ENCODE results near the gene ZNF503. TPM values are rescaled to one million over a fixed set of nuclear protein-coding genes. Genes with fewer than 3 reads are reported as not detected.

The ZNF503 gene
- total RNA-seq, 1 donor from 2014 or later = 38.5 TPM

DNA sequence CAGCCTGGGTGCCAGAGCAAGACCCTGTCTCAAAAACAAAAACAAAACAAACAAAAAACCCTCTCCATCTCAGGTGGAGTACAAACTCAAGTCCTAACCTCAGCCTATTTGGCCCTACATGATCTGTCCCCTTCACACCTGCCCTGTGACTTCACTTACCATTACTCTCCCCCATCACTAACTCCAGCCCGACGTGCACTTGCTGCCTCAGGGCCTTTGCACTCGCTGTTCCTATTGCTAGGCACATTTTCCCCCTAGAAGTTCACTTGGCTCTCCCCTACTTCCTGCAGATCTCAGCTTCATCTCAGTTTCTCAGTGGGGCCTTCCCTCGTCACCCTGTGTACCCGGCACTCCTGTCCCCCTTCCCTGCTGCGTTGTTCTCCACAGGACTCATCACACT, 21.3 kb upstream of the ZNF503 start:
- H3K27me3 Mint-ChIP-seq (ENCODE audit: unreplicated experiment) = peaks cover 37% of the 10 kb centered on the region
- no peak overlapping the region for H3K27ac Mint-ChIP-seq (ENCODE audit: unreplicated experiment)
- no peak overlapping the region for H3K4me3 Mint-ChIP-seq (ENCODE audit: unreplicated experiment)
- no peak for DNase-seq (ENCODE audit: extremely low spot score, unreplicated experiment)
- no peaks in the 10 kb centered on the region for H3K9me3 Mint-ChIP-seq (ENCODE audit: unreplicated experiment)
- H3K4me1 Mint-ChIP-seq (ENCODE audit: unreplicated experiment) = no peaks in the 10 kb centered on the region
- no peaks in the 10 kb centered on the region for H3K36me3 Mint-ChIP-seq (ENCODE audit: unreplicated experiment)
- TF ChIP-seq, protein P1, sequence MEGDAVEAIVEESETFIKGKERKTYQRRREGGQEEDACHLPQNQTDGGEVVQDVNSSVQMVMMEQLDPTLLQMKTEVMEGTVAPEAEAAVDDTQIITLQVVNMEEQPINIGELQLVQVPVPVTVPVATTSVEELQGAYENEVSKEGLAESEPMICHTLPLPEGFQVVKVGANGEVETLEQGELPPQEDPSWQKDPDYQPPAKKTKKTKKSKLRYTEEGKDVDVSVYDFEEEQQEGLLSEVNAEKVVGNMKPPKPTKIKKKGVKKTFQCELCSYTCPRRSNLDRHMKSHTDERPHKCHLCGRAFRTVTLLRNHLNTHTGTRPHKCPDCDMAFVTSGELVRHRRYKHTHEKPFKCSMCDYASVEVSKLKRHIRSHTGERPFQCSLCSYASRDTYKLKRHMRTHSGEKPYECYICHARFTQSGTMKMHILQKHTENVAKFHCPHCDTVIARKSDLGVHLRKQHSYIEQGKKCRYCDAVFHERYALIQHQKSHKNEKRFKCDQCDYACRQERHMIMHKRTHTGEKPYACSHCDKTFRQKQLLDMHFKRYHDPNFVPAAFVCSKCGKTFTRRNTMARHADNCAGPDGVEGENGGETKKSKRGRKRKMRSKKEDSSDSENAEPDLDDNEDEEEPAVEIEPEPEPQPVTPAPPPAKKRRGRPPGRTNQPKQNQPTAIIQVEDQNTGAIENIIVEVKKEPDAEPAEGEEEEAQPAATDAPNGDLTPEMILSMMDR (IDR thresholded peaks at IDR 0.05) = no peak

DNA sequence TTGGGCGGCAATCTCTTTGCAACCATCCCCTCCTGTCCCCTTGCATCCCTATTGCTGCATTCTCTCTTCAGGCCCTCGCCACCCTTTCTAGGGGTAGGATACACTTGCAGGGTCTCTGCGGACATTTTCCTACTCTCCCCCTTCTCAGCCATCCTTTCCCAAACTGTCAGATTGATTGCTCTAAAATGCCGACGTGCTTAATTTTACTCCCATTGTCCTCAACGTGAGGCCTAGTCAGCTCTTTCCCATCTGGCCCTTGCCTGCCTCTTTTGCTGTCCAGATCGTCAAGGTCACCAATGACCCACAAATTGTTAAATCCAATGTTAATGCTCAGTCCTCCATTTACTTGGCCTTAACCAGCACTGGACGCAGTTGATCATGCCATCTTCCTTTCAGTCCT, 17.1 kb upstream of the ZNF503 start:
- Mint-ChIP-seq H3K27ac (ENCODE audit: unreplicated experiment) (no peak overlapping the region), H3K27me3 (ENCODE audit: unreplicated experiment) (peaks cover 66% of the 10 kb centered on the region), H3K4me3 (ENCODE audit: unreplicated experiment) (no peak overlapping the region)

DNA sequence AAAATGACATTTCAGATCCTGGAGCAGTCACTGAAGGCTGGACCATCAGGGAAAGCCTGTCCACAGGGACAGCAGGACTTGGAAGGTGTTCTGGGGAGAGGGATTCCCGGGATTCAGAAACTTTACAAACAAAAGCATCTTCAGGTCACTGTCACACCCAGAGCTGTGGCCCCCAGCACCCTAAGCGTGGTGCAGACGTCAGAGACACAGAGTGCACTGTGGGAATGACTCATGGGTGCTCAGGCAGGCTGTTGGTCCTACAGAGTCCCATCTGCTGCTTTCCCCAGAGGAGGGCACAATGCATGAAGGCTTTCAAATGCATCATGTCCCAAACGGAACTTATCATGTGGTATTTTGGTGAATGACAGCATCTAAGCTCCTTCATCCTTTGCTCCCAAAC, 16.7 kb upstream of the ZNF503 start:
- Mint-ChIP-seq H3K4me1 (ENCODE audit: unreplicated experiment) (no peaks in the 10 kb centered on the region), H3K27ac (ENCODE audit: unreplicated experiment) (no peak overlapping the region), H3K9me3 (ENCODE audit: unreplicated experiment) (no peaks in the 10 kb centered on the region), H3K27me3 (ENCODE audit: unreplicated experiment) (peaks cover 71% of the 10 kb centered on the region), H3K4me3 (ENCODE audit: unreplicated experiment) (no peak overlapping the region), H3K36me3 (ENCODE audit: unreplicated experiment) (no peaks in the 10 kb centered on the region)
- DNase-seq (ENCODE audit: extremely low spot score, unreplicated experiment) = no peak
- TF ChIP-seq, protein P1 (IDR thresholded peaks at IDR 0.05) = no peak

More for the DNA sequence above, 17.1 kb upstream of the ZNF503 start:
- H3K36me3 Mint-ChIP-seq (ENCODE audit: unreplicated experiment) = no peaks in the 10 kb centered on the region
- TF ChIP-seq, protein P1 (IDR thresholded peaks at IDR 0.05) = no peak
- DNase-seq (ENCODE audit: extremely low spot score, unreplicated experiment) = no peak
- H3K9me3 Mint-ChIP-seq (ENCODE audit: unreplicated experiment) = no peaks in the 10 kb centered on the region
- H3K4me1 Mint-ChIP-seq (ENCODE audit: unreplicated experiment) = no peaks in the 10 kb centered on the region

DNA sequence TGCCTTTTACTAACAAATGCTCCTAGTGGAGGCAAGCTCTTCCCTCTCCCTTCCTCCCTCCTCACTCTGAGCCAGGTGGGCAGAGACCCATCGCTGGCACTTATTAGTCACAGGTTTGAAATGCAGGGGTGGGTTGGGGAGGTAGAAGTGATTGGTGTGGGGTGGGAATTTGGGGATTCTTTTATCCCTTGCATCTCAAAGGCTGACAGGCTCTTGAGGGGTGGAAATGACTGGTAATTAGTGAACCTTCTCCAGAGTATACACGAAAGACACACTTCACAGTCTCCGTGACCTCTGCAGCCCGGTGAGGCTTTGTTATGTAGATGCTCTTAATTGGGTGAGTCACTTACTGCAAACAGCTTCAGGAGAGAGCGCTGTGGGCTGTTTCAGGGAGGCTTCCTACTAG, 16.0 kb upstream of the ZNF503 start:
- Mint-ChIP-seq H3K36me3 (ENCODE audit: unreplicated experiment) (no peaks in the 10 kb centered on the region), H3K4me3 (ENCODE audit: unreplicated experiment) (no peak overlapping the region), H3K27me3 (ENCODE audit: unreplicated experiment) (peaks cover 74% of the 10 kb centered on the region), H3K4me1 (ENCODE audit: unreplicated experiment) (no peaks in the 10 kb centered on the region), H3K27ac (ENCODE audit: unreplicated experiment) (no peak overlapping the region), H3K9me3 (ENCODE audit: unreplicated experiment) (no peaks in the 10 kb centered on the region)
- no peak for DNase-seq (ENCODE audit: extremely low spot score, unreplicated experiment)
- TF ChIP-seq, protein P1 (IDR thresholded peaks at IDR 0.05) = no peak

DNA sequence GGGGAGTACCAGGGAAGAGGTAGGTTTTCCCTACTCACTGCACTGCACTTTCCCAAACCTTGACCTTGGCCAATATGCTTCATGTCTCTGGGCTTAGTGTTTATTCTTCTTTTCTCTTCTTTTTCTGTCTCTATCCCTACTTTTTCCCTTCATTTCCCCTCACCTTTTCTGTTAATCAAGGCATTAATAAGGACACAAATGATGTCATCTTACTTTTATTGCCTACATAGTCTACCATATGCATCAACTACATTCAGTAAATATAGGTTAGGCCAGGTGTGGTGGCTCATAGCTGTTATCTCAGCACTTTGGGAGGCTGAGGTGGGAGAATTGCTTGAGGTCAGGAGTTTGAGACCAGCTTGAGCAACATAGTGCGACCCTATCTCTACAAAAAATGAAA, 13.0 kb upstream of the ZNF503 start:
- H3K4me3 Mint-ChIP-seq (ENCODE audit: unreplicated experiment) = no peak overlapping the region
- H3K27me3 Mint-ChIP-seq (ENCODE audit: unreplicated experiment) = peaks cover 91% of the 10 kb centered on the region
- H3K9me3 Mint-ChIP-seq (ENCODE audit: unreplicated experiment) = no peaks in the 10 kb centered on the region
- no peak overlapping the region for H3K27ac Mint-ChIP-seq (ENCODE audit: unreplicated experiment)
- TF ChIP-seq, protein P1 (IDR thresholded peaks at IDR 0.05) = no peak
- no peaks in the 10 kb centered on the region for H3K36me3 Mint-ChIP-seq (ENCODE audit: unreplicated experiment)
- DNase-seq (ENCODE audit: extremely low spot score, unreplicated experiment) = no peak
- H3K4me1 Mint-ChIP-seq (ENCODE audit: unreplicated experiment) = peaks cover 5% of the 10 kb centered on the region
